Nephron progenitor cell (in vitro differentiated cells): Measurements from ENCODE around the gene ZNF467.
A peak's percentile ranks its signal among the peaks of the same experiment; 100 is the strongest.

Experiments used
- DNase-seq: peaks from one replicate; pipeline ENCODE4 v3.0.0; 2021
- H3K27ac Mint-ChIP-seq: 2 replicates; pipeline ENCODE4 v1.8.0; 2021; ENCODE audit warnings: mild to moderate bottlenecking, moderate library complexity, mixed read lengths
- H3K27me3 Mint-ChIP-seq: 2 replicates; pipeline ENCODE4 v1.8.0; 2021; ENCODE audit warnings: mild to moderate bottlenecking, low read depth, mixed read lengths; ENCODE audit not compliant: poor library complexity
- H3K36me3 Mint-ChIP-seq: 2 replicates; pipeline ENCODE4 v1.8.0; 2021; ENCODE audit warnings: low read depth, mixed read lengths
- H3K4me1 Mint-ChIP-seq: 2 replicates; pipeline ENCODE4 v1.8.0; 2021; ENCODE audit warnings: mixed read lengths
- H3K4me3 Mint-ChIP-seq: 2 replicates; pipeline ENCODE4 v1.8.0; 2021; ENCODE audit warnings: mild to moderate bottlenecking, moderate library complexity, mixed read lengths
- H3K9me3 Mint-ChIP-seq: 2 replicates; pipeline ENCODE4 v1.8.0; 2021; ENCODE audit warnings: mild to moderate bottlenecking, moderate library complexity, mixed read lengths
- CTCF ChIP-seq: fragments of 200-600 bp; sonication (generic); IDR thresholded peaks from 2 replicates; pipeline ENCODE4 v1.5.0; 2021; ENCODE audit warnings: antibody characterized with exemption

The ZNF467 gene

GRCh38 chr7:149779502-149779805, 6.1 kb upstream of the ZNF467 start:
- no peak for DNase-seq
- H3K27me3 Mint-ChIP-seq, result peaks cover 20% of the 10 kb centered on the region
- peaks cover 72% of the 10 kb centered on the region for H3K4me1 Mint-ChIP-seq
- H3K36me3 Mint-ChIP-seq, result no peaks in the 10 kb centered on the region
- TF ChIP-seq CTCF, result no peak
- H3K27ac Mint-ChIP-seq, result no peak overlapping the region
- no peak overlapping the region for H3K4me3 Mint-ChIP-seq
- H3K9me3 Mint-ChIP-seq, result no peaks in the 10 kb centered on the region

GRCh38 chr7:149778696-149779501, 5.5 kb upstream of the ZNF467 start:
- Mint-ChIP-seq H3K4me1 (peaks cover 76% of the 10 kb centered on the region), H3K36me3 (no peaks in the 10 kb centered on the region), H3K4me3 (no peak overlapping the region), H3K9me3 (no peaks in the 10 kb centered on the region), H3K27ac (peak overlapping the region; percentile 48), H3K27me3 (peaks cover 20% of the 10 kb centered on the region)
- no peak for DNase-seq
- TF ChIP-seq CTCF, result no peak

GRCh38 chr7:149778327-149778637, 4.9 kb upstream of the ZNF467 start:
- Mint-ChIP-seq H3K27me3 (peaks cover 20% of the 10 kb centered on the region), H3K4me3 (no peak overlapping the region), H3K27ac (no peak overlapping the region), H3K4me1 (peaks cover 70% of the 10 kb centered on the region), H3K9me3 (no peaks in the 10 kb centered on the region), H3K36me3 (no peaks in the 10 kb centered on the region)
- no peak for TF ChIP-seq CTCF
- DNase-seq, result no peak

- Mint-ChIP-seq H3K4me3 (no peak overlapping the region), H3K9me3 (no peaks in the 10 kb centered on the region), H3K36me3 (no peaks in the 10 kb centered on the region), H3K27ac (no peak overlapping the region), H3K4me1 (peaks cover 68% of the 10 kb centered on the region), H3K27me3 (peaks cover 20% of the 10 kb centered on the region)
- no peak for TF ChIP-seq CTCF
- no peak for DNase-seq
Measured at GRCh38 chr7:149777551-149778326, 4.4 kb upstream of the ZNF467 start.

- Mint-ChIP-seq H3K36me3 (no peaks in the 10 kb centered on the region), H3K4me1 (peaks cover 60% of the 10 kb centered on the region), H3K27ac (no peak overlapping the region), H3K9me3 (no peaks in the 10 kb centered on the region), H3K27me3 (peaks cover 15% of the 10 kb centered on the region), H3K4me3 (no peak overlapping the region)
- DNase-seq, result no peak
- no peak for TF ChIP-seq CTCF
Measured at GRCh38 chr7:149776848-149777407, 3.5 kb upstream of the ZNF467 start.
